DND-41 (cell line): Measurements from ENCODE around the gene SLC16A3.

Experiments
- EZH2 ChIP-seq: IDR thresholded peaks from 3 replicates; pipeline ENCODE4 v1.6.1; 2012; ENCODE audit warnings: borderline replicate concordance, low read depth, mild to moderate bottlenecking, moderate library complexity, low read length, inconsistent platforms; ENCODE audit not compliant: severe bottlenecking
- TF ChIP-seq, protein P1 (sequence below): IDR thresholded peaks from 2 replicates; pipeline ENCODE4 v1.5.1; 2012; ENCODE audit warnings: borderline replicate concordance, low read length, moderate library complexity, mild to moderate bottlenecking; ENCODE audit not compliant: poor library complexity, severe bottlenecking; ENCODE audit errors: extremely low read depth

GRCh38 chr17:82235775-82236141 is 6.9 kb downstream of the SLC16A3 start:
- TF ChIP-seq, protein P1, sequence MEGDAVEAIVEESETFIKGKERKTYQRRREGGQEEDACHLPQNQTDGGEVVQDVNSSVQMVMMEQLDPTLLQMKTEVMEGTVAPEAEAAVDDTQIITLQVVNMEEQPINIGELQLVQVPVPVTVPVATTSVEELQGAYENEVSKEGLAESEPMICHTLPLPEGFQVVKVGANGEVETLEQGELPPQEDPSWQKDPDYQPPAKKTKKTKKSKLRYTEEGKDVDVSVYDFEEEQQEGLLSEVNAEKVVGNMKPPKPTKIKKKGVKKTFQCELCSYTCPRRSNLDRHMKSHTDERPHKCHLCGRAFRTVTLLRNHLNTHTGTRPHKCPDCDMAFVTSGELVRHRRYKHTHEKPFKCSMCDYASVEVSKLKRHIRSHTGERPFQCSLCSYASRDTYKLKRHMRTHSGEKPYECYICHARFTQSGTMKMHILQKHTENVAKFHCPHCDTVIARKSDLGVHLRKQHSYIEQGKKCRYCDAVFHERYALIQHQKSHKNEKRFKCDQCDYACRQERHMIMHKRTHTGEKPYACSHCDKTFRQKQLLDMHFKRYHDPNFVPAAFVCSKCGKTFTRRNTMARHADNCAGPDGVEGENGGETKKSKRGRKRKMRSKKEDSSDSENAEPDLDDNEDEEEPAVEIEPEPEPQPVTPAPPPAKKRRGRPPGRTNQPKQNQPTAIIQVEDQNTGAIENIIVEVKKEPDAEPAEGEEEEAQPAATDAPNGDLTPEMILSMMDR, result no peak
- TF ChIP-seq EZH2, result no peak
